WTC11 (cell line): ENCODE results near the gene PTPRG.

Experiments
- FOXP1 ChIP-seq: sonication (generic); formaldehyde crosslinking; IDR thresholded peaks from 2 replicates; pipeline ENCODE4 v1.8.0; 2022; ENCODE audit warnings: missing genetic modification reagents, mild to moderate bottlenecking, moderate library complexity, borderline replicate concordance
- TF ChIP-seq, protein P1 (sequence below): fragments of 200-600 bp; IDR thresholded peaks from 2 replicates; pipeline ENCODE4 v1.8.0; 2022; ENCODE audit warnings: antibody characterized with exemption

DNA sequence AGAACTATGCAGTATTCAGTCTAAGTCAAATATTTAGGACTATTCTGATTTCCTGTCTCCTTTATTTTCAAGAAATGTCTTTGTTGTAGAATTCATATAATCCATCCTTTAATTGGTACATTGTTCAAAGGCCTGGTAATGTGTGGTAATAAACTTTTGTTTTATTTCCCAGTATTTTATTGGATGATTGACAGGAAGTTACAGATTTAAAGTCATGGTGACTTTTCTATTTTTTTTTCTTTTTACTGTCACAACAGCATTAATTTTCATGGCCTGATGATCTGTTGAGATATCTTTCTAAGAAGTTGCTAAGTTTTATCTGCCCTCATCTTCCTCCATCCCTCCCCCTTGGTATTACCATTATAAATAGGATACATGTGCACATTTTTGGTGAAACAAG, 161.7 kb downstream of the PTPRG start:
- TF ChIP-seq, protein P1, sequence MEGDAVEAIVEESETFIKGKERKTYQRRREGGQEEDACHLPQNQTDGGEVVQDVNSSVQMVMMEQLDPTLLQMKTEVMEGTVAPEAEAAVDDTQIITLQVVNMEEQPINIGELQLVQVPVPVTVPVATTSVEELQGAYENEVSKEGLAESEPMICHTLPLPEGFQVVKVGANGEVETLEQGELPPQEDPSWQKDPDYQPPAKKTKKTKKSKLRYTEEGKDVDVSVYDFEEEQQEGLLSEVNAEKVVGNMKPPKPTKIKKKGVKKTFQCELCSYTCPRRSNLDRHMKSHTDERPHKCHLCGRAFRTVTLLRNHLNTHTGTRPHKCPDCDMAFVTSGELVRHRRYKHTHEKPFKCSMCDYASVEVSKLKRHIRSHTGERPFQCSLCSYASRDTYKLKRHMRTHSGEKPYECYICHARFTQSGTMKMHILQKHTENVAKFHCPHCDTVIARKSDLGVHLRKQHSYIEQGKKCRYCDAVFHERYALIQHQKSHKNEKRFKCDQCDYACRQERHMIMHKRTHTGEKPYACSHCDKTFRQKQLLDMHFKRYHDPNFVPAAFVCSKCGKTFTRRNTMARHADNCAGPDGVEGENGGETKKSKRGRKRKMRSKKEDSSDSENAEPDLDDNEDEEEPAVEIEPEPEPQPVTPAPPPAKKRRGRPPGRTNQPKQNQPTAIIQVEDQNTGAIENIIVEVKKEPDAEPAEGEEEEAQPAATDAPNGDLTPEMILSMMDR: no peak
- TF ChIP-seq FOXP1 (CRISPR knock-in tag): no peak
